ENCODE results near the gene PIP4K2A.

Gene PIP4K2A

GRCh38 chr10:22495396-22495795 lies 219.0 kb downstream of the PIP4K2A start:
- no peak overlapping the region for H2AFZ ChIP-seq (ENCODE audit: low read depth, low read length)
- H3K9me3 ChIP-seq (ENCODE audit: low read length), result no peaks in the 10 kb centered on the region
- H3K4me1 ChIP-seq (ENCODE audit: insufficient read depth, low read length), result no peaks in the 10 kb centered on the region
- H3K36me3 ChIP-seq (ENCODE audit: insufficient read depth, low read length), result no peaks in the 10 kb centered on the region
- H3K4me3 ChIP-seq (ENCODE audit: low read length), result no peak overlapping the region
- H3K27me3 ChIP-seq (ENCODE audit: insufficient read depth, low read length), result peaks cover 3% of the 10 kb centered on the region

GRCh38 chr10:22494007-22494406 lies 220.4 kb downstream of the PIP4K2A start:
- Histone ChIP-seq H3K4me3 (ENCODE audit: low read length) (no peak overlapping the region), H3K4me1 (ENCODE audit: insufficient read depth, low read length) (no peaks in the 10 kb centered on the region), H3K36me3 (ENCODE audit: insufficient read depth, low read length) (no peaks in the 10 kb centered on the region), H3K27me3 (ENCODE audit: insufficient read depth, low read length) (peaks cover 3% of the 10 kb centered on the region), H3K9me3 (ENCODE audit: low read length) (no peaks in the 10 kb centered on the region), H2AFZ (ENCODE audit: low read depth, low read length) (no peak overlapping the region)

GRCh38 chr10:22491931-22492615 lies 222.3 kb downstream of the PIP4K2A start:
- H3K4me3 ChIP-seq (ENCODE audit: low read length), result no peak overlapping the region
- no peak overlapping the region for H2AFZ ChIP-seq (ENCODE audit: low read depth, low read length)
- H3K27me3 ChIP-seq (ENCODE audit: insufficient read depth, low read length), result peaks cover 3% of the 10 kb centered on the region
- H3K4me1 ChIP-seq (ENCODE audit: insufficient read depth, low read length), result no peaks in the 10 kb centered on the region
- H3K36me3 ChIP-seq (ENCODE audit: insufficient read depth, low read length), result no peaks in the 10 kb centered on the region
- no peaks in the 10 kb centered on the region for H3K9me3 ChIP-seq (ENCODE audit: low read length)

GRCh38 chr10:22491480-22491879 lies 222.9 kb downstream of the PIP4K2A start:
- Histone ChIP-seq H3K4me3 (ENCODE audit: low read length) (no peak overlapping the region), H3K27me3 (ENCODE audit: insufficient read depth, low read length) (peaks cover 1% of the 10 kb centered on the region), H3K36me3 (ENCODE audit: insufficient read depth, low read length) (no peaks in the 10 kb centered on the region), H3K9me3 (ENCODE audit: low read length) (no peaks in the 10 kb centered on the region), H3K4me1 (ENCODE audit: insufficient read depth, low read length) (no peaks in the 10 kb centered on the region), H2AFZ (ENCODE audit: low read depth, low read length) (no peak overlapping the region)

GRCh38 chr10:22489975-22490374 lies 224.4 kb downstream of the PIP4K2A start:
- no peak overlapping the region for H3K4me3 ChIP-seq (ENCODE audit: low read length)
- H3K9me3 ChIP-seq (ENCODE audit: low read length), result no peaks in the 10 kb centered on the region
- H3K36me3 ChIP-seq (ENCODE audit: insufficient read depth, low read length), result no peaks in the 10 kb centered on the region
- peaks cover 2% of the 10 kb centered on the region for H3K27me3 ChIP-seq (ENCODE audit: insufficient read depth, low read length)
- H3K4me1 ChIP-seq (ENCODE audit: insufficient read depth, low read length), result no peaks in the 10 kb centered on the region
- no peak overlapping the region for H2AFZ ChIP-seq (ENCODE audit: low read depth, low read length)

GRCh38 chr10:22489467-22489866 lies 224.9 kb downstream of the PIP4K2A start:
- no peak overlapping the region for H3K4me3 ChIP-seq (ENCODE audit: low read length)
- H3K36me3 ChIP-seq (ENCODE audit: insufficient read depth, low read length), result no peaks in the 10 kb centered on the region
- no peaks in the 10 kb centered on the region for H3K4me1 ChIP-seq (ENCODE audit: insufficient read depth, low read length)
- no peak overlapping the region for H2AFZ ChIP-seq (ENCODE audit: low read depth, low read length)
- no peaks in the 10 kb centered on the region for H3K9me3 ChIP-seq (ENCODE audit: low read length)
- peaks cover 2% of the 10 kb centered on the region for H3K27me3 ChIP-seq (ENCODE audit: insufficient read depth, low read length)

- no peak overlapping the region for H3K4me3 ChIP-seq (ENCODE audit: low read length)
- peaks cover 6% of the 10 kb centered on the region for H3K27me3 ChIP-seq (ENCODE audit: insufficient read depth, low read length)
- H2AFZ ChIP-seq (ENCODE audit: low read depth, low read length), result no peak overlapping the region
- H3K9me3 ChIP-seq (ENCODE audit: low read length), result no peaks in the 10 kb centered on the region
- H3K36me3 ChIP-seq (ENCODE audit: insufficient read depth, low read length), result no peaks in the 10 kb centered on the region
- H3K4me1 ChIP-seq (ENCODE audit: insufficient read depth, low read length), result no peaks in the 10 kb centered on the region
Observed at GRCh38 chr10:22486431-22486830, 227.9 kb downstream of the PIP4K2A start.
